Measurements from ENCODE around the gene FUNDC2. TPM values are rescaled to one million over a fixed set of nuclear protein-coding genes. Genes with fewer than 3 reads are reported as not detected.

The FUNDC2 gene
- total and polyA plus RNA-seq, 2 of the 13 experiments (the other 11 are each of a cell fraction or from before 2014, with no cell fraction given): 65.3 to 109 TPM

GRCh38 chrX:154987940-154988339, 38.7 kb upstream of the FUNDC2 start (continued):
- TF ChIP-seq ZNF431 (CRISPR knock-in tag; IDR thresholded peaks at IDR 0.05; ENCODE audit: borderline replicate concordance, low read depth): no peak
- TF ChIP-seq DNMT1 (CRISPR knock-in tag; IDR thresholded peaks at IDR 0.05): no peak
- no peak for TF ChIP-seq MYNN (CRISPR knock-in tag; IDR thresholded peaks at IDR 0.05; ENCODE audit: low read depth)
- TF ChIP-seq RARG (CRISPR knock-in tag; IDR thresholded peaks at IDR 0.05; ENCODE audit: low read depth): no peak
- TF ChIP-seq SKI (IDR thresholded peaks at IDR 0.05; ENCODE audit: partially characterized antibody): peak; percentile 38
- no peak for TF ChIP-seq ZNF335 (CRISPR knock-in tag; IDR thresholded peaks at IDR 0.05)
- TF ChIP-seq, protein P1, sequence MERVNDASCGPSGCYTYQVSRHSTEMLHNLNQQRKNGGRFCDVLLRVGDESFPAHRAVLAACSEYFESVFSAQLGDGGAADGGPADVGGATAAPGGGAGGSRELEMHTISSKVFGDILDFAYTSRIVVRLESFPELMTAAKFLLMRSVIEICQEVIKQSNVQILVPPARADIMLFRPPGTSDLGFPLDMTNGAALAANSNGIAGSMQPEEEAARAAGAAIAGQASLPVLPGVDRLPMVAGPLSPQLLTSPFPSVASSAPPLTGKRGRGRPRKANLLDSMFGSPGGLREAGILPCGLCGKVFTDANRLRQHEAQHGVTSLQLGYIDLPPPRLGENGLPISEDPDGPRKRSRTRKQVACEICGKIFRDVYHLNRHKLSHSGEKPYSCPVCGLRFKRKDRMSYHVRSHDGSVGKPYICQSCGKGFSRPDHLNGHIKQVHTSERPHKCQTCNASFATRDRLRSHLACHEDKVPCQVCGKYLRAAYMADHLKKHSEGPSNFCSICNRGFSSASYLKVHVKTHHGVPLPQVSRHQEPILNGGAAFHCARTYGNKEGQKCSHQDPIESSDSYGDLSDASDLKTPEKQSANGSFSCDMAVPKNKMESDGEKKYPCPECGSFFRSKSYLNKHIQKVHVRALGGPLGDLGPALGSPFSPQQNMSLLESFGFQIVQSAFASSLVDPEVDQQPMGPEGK (CRISPR knock-in tag; IDR thresholded peaks at IDR 0.05): peak; percentile 26; the same call in 1 of the 2 replicates
- peak; percentile 72; the same call in 1 of the 2 replicates for TF ChIP-seq SOX13 (IDR thresholded peaks at IDR 0.05)
- TF ChIP-seq SOX13 (CRISPR knock-in tag; conservative IDR thresholded peaks at IDR 0.05 in 1 of 2, IDR thresholded peaks at IDR 0.05 in 1 of 2): peak in 1 of 2 experiments; percentile 91; a peak in 2 of 4 replicates
- no peak for TF ChIP-seq ZNF577 (CRISPR knock-in tag; IDR thresholded peaks at IDR 0.05; ENCODE audit: borderline replicate concordance, low read depth)
- TF ChIP-seq ZC3H4 (CRISPR knock-in tag; IDR thresholded peaks at IDR 0.05; ENCODE audit: borderline replicate concordance): no peak
- TF ChIP-seq TEAD3 (CRISPR knock-in tag; optimal IDR thresholded peaks at IDR 0.05; ENCODE audit: borderline replicate concordance): peak; percentile 75
- 0 out of 2 replicates have a peak, but pooled peaks have one; percentile 21 for TF ChIP-seq THAP11 (CRISPR knock-in tag; IDR thresholded peaks at IDR 0.05)
- TF ChIP-seq DBP (CRISPR knock-in tag; IDR thresholded peaks at IDR 0.05; ENCODE audit: not compliant biosample characterization): no peak
- peak; percentile 88 for TF ChIP-seq SOX5 (CRISPR knock-in tag; IDR thresholded peaks at IDR 0.05; ENCODE audit: borderline replicate concordance)
- TF ChIP-seq, protein P2, sequence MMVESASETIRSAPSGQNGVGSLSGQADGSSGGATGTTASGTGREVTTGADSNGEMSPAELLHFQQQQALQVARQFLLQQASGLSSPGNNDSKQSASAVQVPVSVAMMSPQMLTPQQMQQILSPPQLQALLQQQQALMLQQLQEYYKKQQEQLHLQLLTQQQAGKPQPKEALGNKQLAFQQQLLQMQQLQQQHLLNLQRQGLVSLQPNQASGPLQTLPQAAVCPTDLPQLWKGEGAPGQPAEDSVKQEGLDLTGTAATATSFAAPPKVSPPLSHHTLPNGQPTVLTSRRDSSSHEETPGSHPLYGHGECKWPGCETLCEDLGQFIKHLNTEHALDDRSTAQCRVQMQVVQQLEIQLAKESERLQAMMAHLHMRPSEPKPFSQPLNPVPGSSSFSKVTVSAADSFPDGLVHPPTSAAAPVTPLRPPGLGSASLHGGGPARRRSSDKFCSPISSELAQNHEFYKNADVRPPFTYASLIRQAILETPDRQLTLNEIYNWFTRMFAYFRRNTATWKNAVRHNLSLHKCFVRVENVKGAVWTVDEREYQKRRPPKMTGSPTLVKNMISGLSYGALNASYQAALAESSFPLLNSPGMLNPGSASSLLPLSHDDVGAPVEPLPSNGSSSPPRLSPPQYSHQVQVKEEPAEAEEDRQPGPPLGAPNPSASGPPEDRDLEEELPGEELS (CRISPR knock-in tag; IDR thresholded peaks at IDR 0.05): peak; percentile 86
- TF ChIP-seq, protein P3, sequence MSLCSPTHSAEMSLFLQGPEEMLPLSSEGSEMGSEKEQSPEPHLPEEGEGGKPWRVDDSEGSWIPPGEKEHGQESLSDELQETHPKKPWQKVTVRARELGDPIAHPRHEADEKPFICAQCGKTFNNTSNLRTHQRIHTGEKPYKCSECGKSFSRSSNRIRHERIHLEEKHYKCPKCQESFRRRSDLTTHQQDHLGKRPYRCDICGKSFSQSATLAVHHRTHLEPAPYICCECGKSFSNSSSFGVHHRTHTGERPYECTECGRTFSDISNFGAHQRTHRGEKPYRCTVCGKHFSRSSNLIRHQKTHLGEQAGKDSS (CRISPR knock-in tag; IDR thresholded peaks at IDR 0.05; ENCODE audit: borderline replicate concordance, low read depth): no peak
- TF ChIP-seq RXRA (CRISPR knock-in tag; IDR thresholded peaks at IDR 0.05): no peak
- no peak for TF ChIP-seq SRSF4 (IDR thresholded peaks at IDR 0.05; ENCODE audit: low read depth, low read length, poor library complexity, severe bottlenecking)
- TF ChIP-seq KMT2B (CRISPR knock-in tag; IDR thresholded peaks at IDR 0.05): no peak
- 0 out of 2 replicates have a peak, but pooled peaks have one; percentile 21 for TF ChIP-seq ATF1 (CRISPR knock-in tag; IDR thresholded peaks at IDR 0.05)
- peak; percentile 77; the same call in 1 of the 2 replicates for TF ChIP-seq GATA4 (IDR thresholded peaks at IDR 0.05; ENCODE audit: borderline replicate concordance, low read depth)
- no peak for TF ChIP-seq ZNF747 (CRISPR knock-in tag; IDR thresholded peaks at IDR 0.05; ENCODE audit: borderline replicate concordance)

Measured in HepG2 (cell line).